Ishikawa (cell line): Measurements from ENCODE around the gene CELF2.

ENCODE experiments used
- CEBPB ChIP-seq: IDR thresholded peaks from 2 replicates; pipeline ENCODE4 v1.6.1; 2012
- CREB1 ChIP-seq: IDR thresholded peaks from 2 replicates; pipeline ENCODE4 v1.6.1; 2012; ENCODE audit warnings: low read depth
- EGR1 ChIP-seq: IDR thresholded peaks from 2 replicates; pipeline ENCODE4 v1.6.1; 2012
- EP300 ChIP-seq: IDR thresholded peaks from 2 replicates; pipeline ENCODE4 v1.6.1; 2012; ENCODE audit warnings: borderline replicate concordance
- FOXM1 ChIP-seq: IDR thresholded peaks from 2 replicates; pipeline ENCODE4 v1.6.1; 2012; ENCODE audit warnings: low read depth, borderline replicate concordance
- MAX ChIP-seq: IDR thresholded peaks from 2 replicates; pipeline ENCODE4 v1.6.1; 2012
- NFIC ChIP-seq: IDR thresholded peaks from 2 replicates; pipeline ENCODE4 v1.6.1; 2012
- RAD21 ChIP-seq: IDR thresholded peaks from 2 replicates; pipeline ENCODE4 v1.6.1; 2012; ENCODE audit warnings: low read depth
- REST ChIP-seq: IDR thresholded peaks from 2 replicates; pipeline ENCODE4 v1.6.1; 2012; ENCODE audit warnings: low read depth, mild to moderate bottlenecking
- TAF1 ChIP-seq: IDR thresholded peaks from 2 replicates; pipeline ENCODE4 v1.6.1; 2012; ENCODE audit warnings: low read depth, mild to moderate bottlenecking
- TCF12 ChIP-seq: IDR thresholded peaks from 2 replicates; pipeline ENCODE4 v1.6.1; 2012; ENCODE audit warnings: low read depth
- TEAD4 ChIP-seq: IDR thresholded peaks from 2 replicates; pipeline ENCODE4 v1.6.1; 2012
- USF1 ChIP-seq: IDR thresholded peaks from 2 replicates; pipeline ENCODE4 v1.6.1; 2012
- YY1 ChIP-seq: IDR thresholded peaks from 2 replicates; pipeline ENCODE4 v1.6.1; 2012; ENCODE audit warnings: low read depth
- ZBTB7A ChIP-seq: IDR thresholded peaks from 2 replicates; pipeline ENCODE4 v1.6.1; 2012; ENCODE audit warnings: low read depth

CELF2 gene

GRCh38 chr10:11087372-11087771 lies 69.7 kb downstream of the CELF2 start:
- TF ChIP-seq FOXM1, result no peak
- no peak for TF ChIP-seq USF1
- no peak for TF ChIP-seq CREB1
- TF ChIP-seq YY1, result no peak
- TF ChIP-seq RAD21, result no peak
- TF ChIP-seq TEAD4, result no peak
- TF ChIP-seq EP300, result no peak
- TF ChIP-seq EGR1, result no peak
- no peak for TF ChIP-seq ZBTB7A
- no peak for TF ChIP-seq REST

GRCh38 chr10:11088709-11089108 lies 71.0 kb downstream of the CELF2 start:
- TF ChIP-seq REST (no peak), TEAD4 (no peak), TAF1 (no peak), NFIC (no peak), CEBPB (no peak)

- TF ChIP-seq NFIC (no peak), CEBPB (no peak), USF1 (no peak), TAF1 (no peak), CREB1 (no peak), EP300 (no peak), TEAD4 (no peak), ZBTB7A (no peak), RAD21 (no peak), EGR1 (no peak), YY1 (no peak), REST (no peak)
These were observed 71.6 kb downstream of the CELF2 start for GRCh38 chr10:11089272-11089671.

GRCh38 chr10:11091517-11092102 lies 73.9 kb downstream of the CELF2 start:
- TF ChIP-seq EGR1 (no peak), RAD21 (no peak), CEBPB (no peak), CREB1 (no peak), EP300 (no peak), FOXM1 (no peak), YY1 (no peak), USF1 (no peak), NFIC (no peak), MAX (no peak), ZBTB7A (no peak), TCF12 (no peak), TAF1 (no peak), TEAD4 (no peak), REST (no peak)
